ENCODE measurements around the gene KCNH5.

KCNH5 gene

DNA sequence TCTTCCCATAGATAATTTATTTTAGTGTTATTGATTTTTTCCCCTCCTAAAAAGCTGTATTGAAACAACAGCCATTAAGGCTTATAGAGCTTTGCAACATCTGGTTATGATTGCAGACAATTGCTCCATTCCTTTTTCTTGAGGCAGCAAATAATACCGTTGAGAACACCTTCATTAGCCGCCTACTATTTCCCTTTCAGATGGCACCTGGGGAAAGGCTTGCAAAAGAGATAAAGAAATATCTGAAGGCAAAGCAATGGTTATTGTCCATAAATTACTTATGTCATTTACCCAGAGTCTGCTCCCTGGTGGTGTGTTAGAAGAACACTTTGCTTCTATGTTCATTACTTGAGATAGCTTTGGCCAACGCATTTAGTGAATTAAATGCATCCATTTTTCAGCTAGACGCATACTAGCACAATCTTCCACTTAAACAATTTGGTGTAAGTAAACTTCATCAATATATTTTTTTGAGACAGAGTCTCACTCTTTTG lies 377.8 kb downstream of the KCNH5 start:
- DNase-seq: no peak

GRCh38 chr14:62665286-62665685 lies 380.0 kb downstream of the KCNH5 start:
- no peak for DNase-seq

- DNase-seq: no peak
Measured at GRCh38 chr14:62663456-62663821, 381.8 kb downstream of the KCNH5 start.

- no peak for DNase-seq
Measured at GRCh38 chr14:62662811-62663455, 382.3 kb downstream of the KCNH5 start.

GRCh38 chr14:62661818-62662217 lies 383.4 kb downstream of the KCNH5 start:
- DNase-seq: no peak

DNA sequence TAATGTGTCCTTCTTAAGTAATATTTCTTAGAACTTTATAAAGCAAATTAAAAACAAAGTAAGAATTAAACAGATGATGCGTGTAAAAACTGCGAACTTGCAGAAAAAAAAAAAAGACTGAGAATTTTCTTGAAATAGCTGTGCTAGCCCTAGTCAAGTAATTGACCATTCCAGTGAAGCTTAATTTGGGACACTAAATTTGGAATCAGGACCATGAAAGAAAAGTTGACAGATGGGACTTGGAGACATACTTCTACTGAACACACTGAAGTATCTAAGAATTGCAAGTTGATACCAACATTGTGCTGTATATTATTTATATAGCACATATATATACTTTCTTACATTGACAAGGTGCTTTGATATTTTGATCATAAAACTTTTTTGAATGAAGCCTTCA lies 386.6 kb downstream of the KCNH5 start:
- no peak for DNase-seq

GRCh38 chr14:62657376-62657775 lies 387.9 kb downstream of the KCNH5 start:
- no peak for DNase-seq

- no peak for DNase-seq
Measured at GRCh38 chr14:62655166-62655565, 390.1 kb downstream of the KCNH5 start.

- DNase-seq: no peak
Measured at GRCh38 chr14:62654641-62655040, 390.6 kb downstream of the KCNH5 start.

Measured in cerebellar nuclear complex (tissue), 1 donor.